ENCODE results near the gene CTBP1.

- TF ChIP-seq, protein P1, sequence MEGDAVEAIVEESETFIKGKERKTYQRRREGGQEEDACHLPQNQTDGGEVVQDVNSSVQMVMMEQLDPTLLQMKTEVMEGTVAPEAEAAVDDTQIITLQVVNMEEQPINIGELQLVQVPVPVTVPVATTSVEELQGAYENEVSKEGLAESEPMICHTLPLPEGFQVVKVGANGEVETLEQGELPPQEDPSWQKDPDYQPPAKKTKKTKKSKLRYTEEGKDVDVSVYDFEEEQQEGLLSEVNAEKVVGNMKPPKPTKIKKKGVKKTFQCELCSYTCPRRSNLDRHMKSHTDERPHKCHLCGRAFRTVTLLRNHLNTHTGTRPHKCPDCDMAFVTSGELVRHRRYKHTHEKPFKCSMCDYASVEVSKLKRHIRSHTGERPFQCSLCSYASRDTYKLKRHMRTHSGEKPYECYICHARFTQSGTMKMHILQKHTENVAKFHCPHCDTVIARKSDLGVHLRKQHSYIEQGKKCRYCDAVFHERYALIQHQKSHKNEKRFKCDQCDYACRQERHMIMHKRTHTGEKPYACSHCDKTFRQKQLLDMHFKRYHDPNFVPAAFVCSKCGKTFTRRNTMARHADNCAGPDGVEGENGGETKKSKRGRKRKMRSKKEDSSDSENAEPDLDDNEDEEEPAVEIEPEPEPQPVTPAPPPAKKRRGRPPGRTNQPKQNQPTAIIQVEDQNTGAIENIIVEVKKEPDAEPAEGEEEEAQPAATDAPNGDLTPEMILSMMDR (optimal IDR thresholded peaks at IDR 0.05 in 1 of 3, IDR thresholded peaks at IDR 0.05 in 1 of 3, conservative IDR thresholded peaks at IDR 0.05 in 1 of 3; ENCODE audit: extremely low read depth in 1 of 3, insufficient read depth in 2 of 3, low read length in 3 of 3): no peak
- no peak for TF ChIP-seq EZH2 (IDR thresholded peaks at IDR 0.05; ENCODE audit: low read length)
Measured at GRCh38 chr4:1271686-1272085, 22.8 kb upstream of the CTBP1 start.

Measured in keratinocyte (primary cell).